ENCODE data around the gene ZNF439. TPM values are rescaled to one million over a fixed set of nuclear protein-coding genes. Genes with fewer than 3 reads are reported as not detected.

The ZNF439 gene
- total and polyA plus RNA-seq, 2 of the 13 experiments (the other 11 are each of a cell fraction or from before 2014, with no cell fraction given) = 2.9 to 4.9 TPM

DNA sequence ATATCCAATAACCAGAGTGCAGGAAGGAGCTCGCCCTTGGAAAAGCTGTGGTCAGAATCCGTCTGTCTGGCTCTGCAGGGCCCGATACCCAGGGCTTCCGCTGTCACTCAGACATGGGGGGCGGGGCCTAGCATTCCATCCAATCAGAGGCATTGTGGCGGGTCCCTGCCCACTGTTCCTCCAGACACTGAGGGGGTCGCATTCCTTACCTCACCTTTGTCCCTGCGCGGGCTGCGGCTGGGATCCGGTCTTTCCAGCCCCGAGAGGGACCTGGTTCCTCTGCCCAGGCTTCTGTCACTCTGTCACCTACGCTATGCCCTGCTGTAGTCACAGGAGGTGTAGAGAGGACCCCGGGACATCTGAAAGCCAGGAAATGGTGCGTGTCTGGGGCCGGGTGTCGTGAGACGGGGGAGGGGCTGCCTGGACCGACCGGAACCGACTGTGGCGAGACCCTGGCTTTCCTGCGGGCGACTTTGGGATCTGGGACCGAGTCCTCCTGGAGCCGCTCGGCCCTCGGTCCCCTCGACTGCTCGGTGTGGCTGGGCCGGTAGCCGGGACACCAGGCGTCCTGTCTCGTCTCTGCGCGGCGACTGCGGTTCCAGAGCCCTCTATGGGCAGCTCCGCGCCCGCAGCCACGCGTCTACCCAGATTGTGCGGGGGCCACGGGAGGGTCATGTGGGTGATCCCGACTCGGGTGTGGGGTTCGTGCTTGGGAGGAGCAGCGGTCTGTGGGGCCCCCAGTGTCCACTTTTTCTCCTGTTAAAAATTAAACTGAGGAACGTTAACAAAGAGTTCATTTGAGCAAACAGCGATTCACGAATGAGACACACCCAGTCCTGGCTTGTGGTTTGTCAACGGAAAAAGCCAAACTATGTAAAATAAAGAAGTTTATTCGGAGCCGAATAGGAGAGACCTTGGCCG, 39.3 kb downstream of the ZNF439 start, which contains the start of gene ZNF69 (continued):
- TF ChIP-seq, protein P1, sequence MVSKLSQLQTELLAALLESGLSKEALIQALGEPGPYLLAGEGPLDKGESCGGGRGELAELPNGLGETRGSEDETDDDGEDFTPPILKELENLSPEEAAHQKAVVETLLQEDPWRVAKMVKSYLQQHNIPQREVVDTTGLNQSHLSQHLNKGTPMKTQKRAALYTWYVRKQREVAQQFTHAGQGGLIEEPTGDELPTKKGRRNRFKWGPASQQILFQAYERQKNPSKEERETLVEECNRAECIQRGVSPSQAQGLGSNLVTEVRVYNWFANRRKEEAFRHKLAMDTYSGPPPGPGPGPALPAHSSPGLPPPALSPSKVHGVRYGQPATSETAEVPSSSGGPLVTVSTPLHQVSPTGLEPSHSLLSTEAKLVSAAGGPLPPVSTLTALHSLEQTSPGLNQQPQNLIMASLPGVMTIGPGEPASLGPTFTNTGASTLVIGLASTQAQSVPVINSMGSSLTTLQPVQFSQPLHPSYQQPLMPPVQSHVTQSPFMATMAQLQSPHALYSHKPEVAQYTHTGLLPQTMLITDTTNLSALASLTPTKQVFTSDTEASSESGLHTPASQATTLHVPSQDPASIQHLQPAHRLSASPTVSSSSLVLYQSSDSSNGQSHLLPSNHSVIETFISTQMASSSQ (IDR thresholded peaks at IDR 0.05; ENCODE audit: low read depth) = peak; percentile 90
- TF ChIP-seq, protein P1 (CRISPR knock-in tag; IDR thresholded peaks at IDR 0.05; ENCODE audit: borderline replicate concordance) = peak; percentile 97; the same call in 1 of the 2 replicates
- peak; percentile 83; the same call in 1 of the 2 replicates for TF ChIP-seq ZNF136 (CRISPR knock-in tag; IDR thresholded peaks at IDR 0.05; ENCODE audit: low read depth)
- peak; percentile 85; the same call in 1 of the 2 replicates for TF ChIP-seq ZIK1 (CRISPR knock-in tag; IDR thresholded peaks at IDR 0.05; ENCODE audit: borderline replicate concordance, low read depth)
- TF ChIP-seq ZNF891 (CRISPR knock-in tag; IDR thresholded peaks at IDR 0.05) = peak; percentile 70
- 0 out of 2 replicates have a peak, but pooled peaks have one; percentile 33 for TF ChIP-seq CENPT (CRISPR knock-in tag; IDR thresholded peaks at IDR 0.05; ENCODE audit: low read depth)
- peak; percentile 61; the same call in 1 of the 2 replicates for TF ChIP-seq FOXC1 (CRISPR knock-in tag; IDR thresholded peaks at IDR 0.05; ENCODE audit: borderline replicate concordance)
- TF ChIP-seq, protein P2, sequence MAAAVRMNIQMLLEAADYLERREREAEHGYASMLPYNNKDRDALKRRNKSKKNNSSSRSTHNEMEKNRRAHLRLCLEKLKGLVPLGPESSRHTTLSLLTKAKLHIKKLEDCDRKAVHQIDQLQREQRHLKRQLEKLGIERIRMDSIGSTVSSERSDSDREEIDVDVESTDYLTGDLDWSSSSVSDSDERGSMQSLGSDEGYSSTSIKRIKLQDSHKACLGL (CRISPR knock-in tag; IDR thresholded peaks at IDR 0.05) = peak; percentile 79; the same call in 1 of the 2 replicates
- TF ChIP-seq PHF5A (CRISPR knock-in tag; IDR thresholded peaks at IDR 0.05; ENCODE audit: low read depth, unreplicated experiment) = no peak
- peak; percentile 8; the same call in 1 of the 2 replicates for TF ChIP-seq FOXA3 (CRISPR knock-in tag; IDR thresholded peaks at IDR 0.05)
- no peak for TF ChIP-seq EZH2 (conservative IDR thresholded peaks at IDR 0.05; ENCODE audit: low read depth, low read length)
- TF ChIP-seq, protein P3, sequence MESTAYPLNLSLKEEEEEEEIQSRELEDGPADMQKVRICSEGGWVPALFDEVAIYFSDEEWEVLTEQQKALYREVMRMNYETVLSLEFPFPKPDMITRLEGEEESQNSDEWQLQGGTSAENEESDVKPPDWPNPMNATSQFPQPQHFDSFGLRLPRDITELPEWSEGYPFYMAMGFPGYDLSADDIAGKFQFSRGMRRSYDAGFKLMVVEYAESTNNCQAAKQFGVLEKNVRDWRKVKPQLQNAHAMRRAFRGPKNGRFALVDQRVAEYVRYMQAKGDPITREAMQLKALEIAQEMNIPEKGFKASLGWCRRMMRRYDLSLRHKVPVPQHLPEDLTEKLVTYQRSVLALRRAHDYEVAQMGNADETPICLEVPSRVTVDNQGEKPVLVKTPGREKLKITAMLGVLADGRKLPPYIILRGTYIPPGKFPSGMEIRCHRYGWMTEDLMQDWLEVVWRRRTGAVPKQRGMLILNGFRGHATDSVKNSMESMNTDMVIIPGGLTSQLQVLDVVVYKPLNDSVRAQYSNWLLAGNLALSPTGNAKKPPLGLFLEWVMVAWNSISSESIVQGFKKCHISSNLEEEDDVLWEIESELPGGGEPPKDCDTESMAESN (CRISPR knock-in tag; conservative IDR thresholded peaks at IDR 0.05) = peak; percentile 71
- no peak for TF ChIP-seq JUND (CRISPR knock-in tag; IDR thresholded peaks at IDR 0.05)
- TF ChIP-seq, protein P4, sequence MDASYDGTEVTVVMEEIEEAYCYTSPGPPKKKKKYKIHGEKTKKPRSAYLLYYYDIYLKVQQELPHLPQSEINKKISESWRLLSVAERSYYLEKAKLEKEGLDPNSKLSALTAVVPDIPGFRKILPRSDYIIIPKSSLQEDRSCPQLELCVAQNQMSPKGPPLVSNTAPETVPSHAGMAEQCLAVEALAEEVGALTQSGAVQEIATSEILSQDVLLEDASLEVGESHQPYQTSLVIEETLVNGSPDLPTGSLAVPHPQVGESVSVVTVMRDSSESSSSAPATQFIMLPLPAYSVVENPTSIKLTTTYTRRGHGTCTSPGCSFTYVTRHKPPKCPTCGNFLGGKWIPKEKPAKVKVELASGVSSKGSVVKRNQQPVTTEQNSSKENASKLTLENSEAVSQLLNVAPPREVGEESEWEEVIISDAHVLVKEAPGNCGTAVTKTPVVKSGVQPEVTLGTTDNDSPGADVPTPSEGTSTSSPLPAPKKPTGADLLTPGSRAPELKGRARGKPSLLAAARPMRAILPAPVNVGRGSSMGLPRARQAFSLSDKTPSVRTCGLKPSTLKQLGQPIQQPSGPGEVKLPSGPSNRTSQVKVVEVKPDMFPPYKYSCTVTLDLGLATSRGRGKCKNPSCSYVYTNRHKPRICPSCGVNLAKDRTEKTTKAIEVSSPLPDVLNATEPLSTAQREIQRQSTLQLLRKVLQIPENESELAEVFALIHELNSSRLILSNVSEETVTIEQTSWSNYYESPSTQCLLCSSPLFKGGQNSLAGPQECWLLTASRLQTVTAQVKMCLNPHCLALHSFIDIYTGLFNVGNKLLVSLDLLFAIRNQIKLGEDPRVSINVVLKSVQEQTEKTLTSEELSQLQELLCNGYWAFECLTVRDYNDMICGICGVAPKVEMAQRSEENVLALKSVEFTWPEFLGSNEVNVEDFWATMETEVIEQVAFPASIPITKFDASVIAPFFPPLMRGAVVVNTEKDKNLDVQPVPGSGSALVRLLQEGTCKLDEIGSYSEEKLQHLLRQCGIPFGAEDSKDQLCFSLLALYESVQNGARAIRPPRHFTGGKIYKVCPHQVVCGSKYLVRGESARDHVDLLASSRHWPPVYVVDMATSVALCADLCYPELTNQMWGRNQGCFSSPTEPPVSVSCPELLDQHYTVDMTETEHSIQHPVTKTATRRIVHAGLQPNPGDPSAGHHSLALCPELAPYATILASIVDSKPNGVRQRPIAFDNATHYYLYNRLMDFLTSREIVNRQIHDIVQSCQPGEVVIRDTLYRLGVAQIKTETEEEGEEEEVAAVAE (CRISPR knock-in tag; IDR thresholded peaks at IDR 0.05; ENCODE audit: borderline replicate concordance) = no peak; the same call in 1 of the 2 replicates
- TF ChIP-seq POLR2A (IDR thresholded peaks at IDR 0.05; ENCODE audit: insufficient read depth in 1 of 2, low read depth in 2 of 2, low read length in 2 of 2) = peak; percentile 87 to 88
- peak; percentile 30 for TF ChIP-seq ZNF781 (CRISPR knock-in tag; IDR thresholded peaks at IDR 0.05; ENCODE audit: borderline replicate concordance, not compliant biosample characterization)
- TF ChIP-seq HES4 (CRISPR knock-in tag; IDR thresholded peaks at IDR 0.05; ENCODE audit: borderline replicate concordance) = no peak
